Astrocyte of the spinal cord (primary cell): ENCODE data around the gene GRAMD4.
A peak's percentile ranks its signal among the peaks of the same experiment; 100 is the strongest.

Experiments used
- DNase-seq: peaks from one replicate; pipeline ENCODE4 v3.0.0; 2011; ENCODE audit warnings: low read depth, low spot score
- H3K4me3 ChIP-seq: 2 replicates; pipeline ENCODE4 v1.5.1; 2011; ENCODE audit warnings: low read depth, mild to moderate bottlenecking, low read length, moderate library complexity
- in situ Hi-C: cut with HindIII; loops from 2 replicates; pipeline ENCODE4 v1.10.0; 2017; ENCODE audit warnings: low sequenced_read_pairs
- TF ChIP-seq, protein P1 (sequence below): IDR thresholded peaks from 2 replicates; pipeline ENCODE4 v1.5.1; 2012; ENCODE audit warnings: low read depth, mild to moderate bottlenecking, low read length, inconsistent platforms

Gene GRAMD4

DNA sequence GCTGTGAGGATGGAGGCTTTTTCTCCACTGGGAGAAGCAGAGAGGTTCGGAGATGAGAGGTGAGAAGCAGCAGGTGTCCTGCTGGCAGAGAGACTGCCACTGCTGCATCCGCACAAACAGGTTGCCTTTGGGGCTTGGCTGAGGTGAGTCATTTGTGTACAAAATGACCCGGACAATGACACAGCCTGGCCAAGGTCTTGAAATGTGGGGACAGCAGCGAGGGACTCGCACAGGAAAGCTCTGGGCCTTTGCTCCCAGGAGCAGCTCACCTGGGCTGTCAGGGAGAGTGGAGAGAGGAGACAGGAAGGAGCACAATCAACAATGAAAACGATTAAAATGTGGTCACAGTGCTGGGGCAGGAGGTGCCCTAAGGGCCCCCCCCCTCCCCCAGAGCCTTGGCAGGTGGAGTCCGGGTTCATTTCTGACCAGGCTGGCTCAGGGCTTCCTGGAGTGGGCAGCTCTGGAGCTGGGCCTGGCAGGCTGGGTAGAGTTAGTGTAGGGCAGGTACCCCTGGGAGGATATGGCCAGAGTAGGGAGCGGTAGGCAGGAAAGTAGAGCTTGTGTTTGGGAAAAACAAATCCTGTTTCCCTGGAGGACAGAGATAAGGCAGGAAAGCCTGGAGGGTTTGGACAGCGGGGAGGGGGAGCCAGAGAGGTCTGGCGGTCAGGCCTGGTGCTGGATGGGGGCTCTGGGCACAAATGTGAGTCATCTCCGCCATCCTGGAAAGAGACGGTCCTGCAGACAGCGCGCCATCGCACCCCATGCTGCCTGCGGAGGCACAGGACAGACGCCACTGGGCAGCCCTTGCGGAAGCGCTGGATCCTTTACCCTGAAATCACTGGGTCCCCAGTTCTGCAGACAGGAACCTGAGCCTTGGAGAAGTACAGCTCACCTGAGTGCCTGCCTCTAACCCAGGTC lies 44.9 kb upstream of the GRAMD4 start:
- TF ChIP-seq, protein P1, sequence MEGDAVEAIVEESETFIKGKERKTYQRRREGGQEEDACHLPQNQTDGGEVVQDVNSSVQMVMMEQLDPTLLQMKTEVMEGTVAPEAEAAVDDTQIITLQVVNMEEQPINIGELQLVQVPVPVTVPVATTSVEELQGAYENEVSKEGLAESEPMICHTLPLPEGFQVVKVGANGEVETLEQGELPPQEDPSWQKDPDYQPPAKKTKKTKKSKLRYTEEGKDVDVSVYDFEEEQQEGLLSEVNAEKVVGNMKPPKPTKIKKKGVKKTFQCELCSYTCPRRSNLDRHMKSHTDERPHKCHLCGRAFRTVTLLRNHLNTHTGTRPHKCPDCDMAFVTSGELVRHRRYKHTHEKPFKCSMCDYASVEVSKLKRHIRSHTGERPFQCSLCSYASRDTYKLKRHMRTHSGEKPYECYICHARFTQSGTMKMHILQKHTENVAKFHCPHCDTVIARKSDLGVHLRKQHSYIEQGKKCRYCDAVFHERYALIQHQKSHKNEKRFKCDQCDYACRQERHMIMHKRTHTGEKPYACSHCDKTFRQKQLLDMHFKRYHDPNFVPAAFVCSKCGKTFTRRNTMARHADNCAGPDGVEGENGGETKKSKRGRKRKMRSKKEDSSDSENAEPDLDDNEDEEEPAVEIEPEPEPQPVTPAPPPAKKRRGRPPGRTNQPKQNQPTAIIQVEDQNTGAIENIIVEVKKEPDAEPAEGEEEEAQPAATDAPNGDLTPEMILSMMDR = no peak
- in situ Hi-C loops = no loop called here
- no peak overlapping the region for H3K4me3 ChIP-seq
- DNase-seq = no peak

DNA sequence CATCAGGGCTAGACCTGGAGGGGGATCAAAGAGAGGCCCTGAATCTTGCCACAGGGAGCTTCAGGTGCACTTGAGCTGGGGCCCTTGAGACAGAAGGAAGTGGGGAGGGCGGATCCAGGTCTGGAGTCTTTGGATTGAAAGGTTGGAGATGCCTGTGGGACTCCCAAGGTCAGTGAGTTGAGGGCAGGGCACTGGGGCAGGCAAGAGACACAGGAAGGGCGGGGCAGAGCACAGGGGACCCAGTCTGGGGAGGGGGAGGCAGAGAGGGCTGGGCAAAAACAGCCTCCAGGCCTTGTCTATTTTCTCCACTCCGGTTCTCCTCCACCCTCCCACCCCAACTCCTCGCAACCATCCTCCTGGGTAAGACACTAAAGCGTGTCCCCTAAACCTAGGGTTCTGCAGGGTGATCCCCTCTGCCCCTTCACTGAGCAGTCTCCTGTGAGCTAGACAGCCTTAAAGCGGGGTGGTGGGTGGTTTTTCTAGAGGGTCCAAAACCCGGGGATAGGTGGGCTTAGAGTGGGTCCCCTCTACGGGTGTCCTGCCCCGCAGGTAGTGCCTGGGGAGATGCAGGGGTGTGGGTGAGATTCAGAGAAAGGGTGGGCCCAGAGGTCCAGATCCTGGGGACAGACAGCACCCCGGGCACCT lies 44.2 kb upstream of the GRAMD4 start:
- no peak for DNase-seq
- TF ChIP-seq, protein P1 = no peak
- H3K4me3 ChIP-seq = peak overlapping the region; percentile 27
- in situ Hi-C loops = no loop called here

DNA sequence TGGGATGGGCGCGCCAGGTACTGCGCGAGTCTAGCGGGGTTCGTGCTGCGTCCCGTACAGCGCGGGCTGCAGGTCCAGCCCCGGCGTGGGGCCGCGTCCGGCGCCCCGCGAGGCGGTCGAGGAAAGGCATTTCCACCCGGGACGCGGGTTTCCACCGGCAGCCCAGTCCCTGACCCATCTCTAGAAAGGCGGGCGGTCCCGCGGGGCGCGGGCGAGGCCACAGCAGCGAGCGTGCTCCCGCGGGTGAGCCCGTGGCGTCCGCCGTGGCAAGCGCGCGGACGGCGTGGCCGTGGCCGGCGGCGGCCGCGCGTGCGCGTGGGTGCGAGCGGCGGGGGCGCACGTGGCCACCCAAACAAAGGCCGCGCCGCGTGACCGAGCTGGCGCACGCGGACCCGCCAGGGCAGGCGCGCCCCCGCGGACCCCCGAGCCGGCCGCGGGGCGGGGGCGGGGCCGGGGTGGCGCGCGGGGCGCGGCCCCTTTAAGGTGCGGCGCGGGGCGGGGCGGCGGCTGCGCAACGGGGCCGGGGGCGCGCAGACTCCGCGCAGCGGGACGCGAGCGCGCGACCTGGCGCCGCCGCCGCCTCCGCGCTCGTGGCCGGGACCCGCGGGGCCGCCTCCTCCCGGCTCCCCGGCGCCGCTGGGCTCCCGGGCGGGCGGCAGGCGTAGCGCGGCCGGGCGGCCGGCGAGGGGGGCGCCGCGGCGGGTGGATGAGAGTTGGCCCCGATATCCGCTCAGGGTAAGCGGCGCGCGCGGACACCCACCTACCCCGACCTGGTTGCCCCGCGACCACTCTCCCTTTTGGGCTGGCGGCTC lies 43.4 kb upstream of the GRAMD4 start:
- in situ Hi-C loops = no loop called here
- no peak for DNase-seq
- TF ChIP-seq, protein P1 = no peak
- H3K4me3 ChIP-seq = peak overlapping the region; percentile 62

DNA sequence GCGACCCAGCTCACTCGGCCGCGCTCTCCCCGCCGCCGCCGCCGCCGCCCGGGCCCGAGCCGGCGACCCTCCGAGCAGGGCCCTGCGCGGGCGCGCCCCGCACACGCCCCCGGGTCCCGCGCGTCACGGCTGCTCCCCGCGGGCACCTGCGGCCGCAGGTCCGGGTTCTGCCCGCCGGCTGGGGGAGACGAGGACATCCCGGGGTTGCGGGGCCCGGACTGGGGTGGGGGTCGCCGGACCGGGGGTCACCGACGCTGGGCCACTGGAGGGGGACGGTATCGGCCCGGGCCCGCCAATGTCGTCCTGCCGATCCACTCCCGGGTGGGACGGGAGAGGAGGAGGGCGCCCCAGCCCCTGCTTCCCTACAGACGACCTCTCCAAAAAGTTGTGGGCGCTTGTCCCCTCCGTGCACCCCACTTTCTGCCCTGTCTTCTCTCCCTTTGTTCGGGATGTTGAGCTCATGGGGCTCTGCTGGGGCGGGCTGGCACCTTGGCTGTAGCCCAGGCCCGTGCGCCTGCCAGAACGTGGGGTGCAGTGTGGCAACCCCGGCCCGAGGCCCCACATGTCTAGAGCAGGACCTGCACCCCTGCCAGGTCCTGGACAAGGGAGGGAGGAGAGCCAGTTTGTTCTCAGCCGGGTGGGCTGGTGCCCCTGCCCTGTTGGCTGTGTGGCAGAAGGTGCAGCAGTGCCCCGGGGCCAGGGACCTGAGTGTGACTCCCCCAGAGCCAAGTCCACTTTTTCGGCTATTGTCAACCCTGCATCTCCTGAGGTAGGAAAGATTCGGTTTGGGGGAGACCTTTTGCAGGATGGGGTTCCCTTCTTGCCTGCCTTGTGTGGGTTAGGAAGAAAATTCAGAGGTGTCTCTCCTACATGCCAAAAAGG lies 42.6 kb upstream of the GRAMD4 start:
- in situ Hi-C loops = no loop called here
- TF ChIP-seq, protein P1 = no peak
- H3K4me3 ChIP-seq = peak overlapping the region; percentile 62
- no peak for DNase-seq

DNA sequence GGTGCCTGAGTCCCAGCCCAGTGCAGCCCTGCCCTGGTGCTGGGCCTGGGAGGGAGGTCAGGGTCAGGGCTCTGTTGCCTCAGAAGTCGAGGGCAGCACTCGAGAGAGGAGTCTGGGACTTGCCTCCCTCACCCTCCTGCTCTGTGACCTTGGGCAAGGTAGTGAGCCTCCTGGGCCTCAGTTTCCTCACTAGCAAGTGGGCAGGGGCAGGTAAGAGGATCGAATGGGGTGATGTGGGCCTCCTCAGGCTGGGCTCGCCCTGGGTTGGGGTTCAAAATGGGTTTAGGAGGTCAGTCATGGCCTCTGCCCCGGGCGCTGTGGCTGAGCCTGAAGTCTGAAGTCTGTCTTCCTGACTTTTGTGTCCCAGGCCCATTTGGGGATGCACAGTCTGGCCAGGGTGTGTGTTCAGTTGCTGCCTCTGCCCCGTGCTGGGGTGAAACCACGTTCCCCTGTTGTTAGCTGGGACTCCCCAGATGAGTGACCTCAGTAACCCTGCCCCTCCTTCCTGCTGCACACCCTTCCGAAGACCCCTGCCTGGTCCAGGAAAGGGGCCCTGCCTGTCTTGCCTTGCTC lies 41.8 kb upstream of the GRAMD4 start:
- TF ChIP-seq, protein P1 = no peak
- DNase-seq = no peak
- in situ Hi-C loops = no loop called here
- peak overlapping the region; percentile 62 for H3K4me3 ChIP-seq
